Measurements from ENCODE around the gene UBQLN4. TPM values are rescaled to one million over a fixed set of nuclear protein-coding genes. Genes with fewer than 3 reads are reported as not detected.

Gene UBQLN4
- total RNA-seq, 1 donor from 2014 or later = 36.4 TPM

DNA sequence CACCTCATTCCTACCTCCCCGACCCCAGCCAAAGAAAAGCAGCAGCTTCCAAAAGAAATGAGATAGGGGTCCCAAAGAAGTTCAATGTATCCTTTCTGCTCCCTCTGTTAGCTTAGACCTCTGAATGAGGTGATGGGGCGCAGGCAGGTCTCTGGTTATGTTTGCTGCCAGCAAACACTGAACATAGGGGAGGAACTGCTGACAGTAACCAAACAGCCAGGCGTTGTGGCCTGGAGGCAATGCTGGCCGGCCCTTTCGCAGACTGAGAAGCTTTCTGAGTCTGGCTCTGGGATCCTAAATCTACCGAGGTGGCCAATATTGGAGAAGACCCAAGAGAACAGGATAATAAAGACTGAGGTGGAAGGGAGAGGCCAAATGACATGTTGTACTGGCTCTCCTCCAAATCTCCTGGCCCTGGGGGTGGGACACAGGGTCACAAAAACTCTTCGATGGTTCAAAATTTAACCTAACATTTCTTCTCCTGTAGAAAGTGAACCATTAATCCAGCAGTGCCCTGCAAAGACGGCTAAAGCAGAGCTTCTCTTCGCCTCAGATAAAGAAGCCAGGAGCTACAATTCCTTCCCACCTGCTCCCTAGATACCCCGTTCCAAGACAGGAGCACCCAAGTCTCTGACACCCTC, 52.5 kb downstream of the UBQLN4 start:
- Mint-ChIP-seq H3K27ac (ENCODE audit: unreplicated experiment) (no peak overlapping the region), H3K4me3 (ENCODE audit: unreplicated experiment) (no peak overlapping the region), H3K9me3 (ENCODE audit: unreplicated experiment) (no peaks in the 10 kb centered on the region), H3K4me1 (ENCODE audit: unreplicated experiment) (peaks cover 3% of the 10 kb centered on the region), H3K36me3 (ENCODE audit: unreplicated experiment) (no peaks in the 10 kb centered on the region), H3K27me3 (ENCODE audit: unreplicated experiment) (no peaks in the 10 kb centered on the region)
- DNase-seq (ENCODE audit: extremely low spot score, unreplicated experiment) = no peak
- TF ChIP-seq, protein P1, sequence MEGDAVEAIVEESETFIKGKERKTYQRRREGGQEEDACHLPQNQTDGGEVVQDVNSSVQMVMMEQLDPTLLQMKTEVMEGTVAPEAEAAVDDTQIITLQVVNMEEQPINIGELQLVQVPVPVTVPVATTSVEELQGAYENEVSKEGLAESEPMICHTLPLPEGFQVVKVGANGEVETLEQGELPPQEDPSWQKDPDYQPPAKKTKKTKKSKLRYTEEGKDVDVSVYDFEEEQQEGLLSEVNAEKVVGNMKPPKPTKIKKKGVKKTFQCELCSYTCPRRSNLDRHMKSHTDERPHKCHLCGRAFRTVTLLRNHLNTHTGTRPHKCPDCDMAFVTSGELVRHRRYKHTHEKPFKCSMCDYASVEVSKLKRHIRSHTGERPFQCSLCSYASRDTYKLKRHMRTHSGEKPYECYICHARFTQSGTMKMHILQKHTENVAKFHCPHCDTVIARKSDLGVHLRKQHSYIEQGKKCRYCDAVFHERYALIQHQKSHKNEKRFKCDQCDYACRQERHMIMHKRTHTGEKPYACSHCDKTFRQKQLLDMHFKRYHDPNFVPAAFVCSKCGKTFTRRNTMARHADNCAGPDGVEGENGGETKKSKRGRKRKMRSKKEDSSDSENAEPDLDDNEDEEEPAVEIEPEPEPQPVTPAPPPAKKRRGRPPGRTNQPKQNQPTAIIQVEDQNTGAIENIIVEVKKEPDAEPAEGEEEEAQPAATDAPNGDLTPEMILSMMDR (IDR thresholded peaks at IDR 0.05) = no peak

DNA sequence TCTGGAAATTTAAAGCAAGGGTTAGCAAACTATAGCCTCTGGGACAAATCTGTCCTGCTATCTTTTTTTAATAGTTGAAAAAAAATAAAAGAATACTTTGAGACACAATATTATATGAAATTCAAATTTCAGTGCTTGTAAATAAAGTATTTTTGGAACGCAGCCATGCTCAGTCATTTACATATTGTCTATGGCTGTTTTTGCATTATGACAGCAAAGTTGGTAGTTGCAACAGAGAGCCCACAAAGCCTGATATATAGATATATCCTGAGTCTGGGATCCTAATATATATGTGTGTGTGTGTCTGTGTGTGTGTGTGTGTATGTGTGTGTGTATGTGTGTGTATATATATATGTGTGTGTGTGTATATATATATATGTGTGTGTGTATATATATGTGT, 53.6 kb downstream of the UBQLN4 start:
- peaks cover 3% of the 10 kb centered on the region for H3K4me1 Mint-ChIP-seq (ENCODE audit: unreplicated experiment)
- H3K27ac Mint-ChIP-seq (ENCODE audit: unreplicated experiment) = no peak overlapping the region
- H3K9me3 Mint-ChIP-seq (ENCODE audit: unreplicated experiment) = no peaks in the 10 kb centered on the region
- TF ChIP-seq, protein P1 (IDR thresholded peaks at IDR 0.05) = no peak
- no peak overlapping the region for H3K4me3 Mint-ChIP-seq (ENCODE audit: unreplicated experiment)
- no peaks in the 10 kb centered on the region for H3K36me3 Mint-ChIP-seq (ENCODE audit: unreplicated experiment)
- no peak for DNase-seq (ENCODE audit: extremely low spot score, unreplicated experiment)
- no peaks in the 10 kb centered on the region for H3K27me3 Mint-ChIP-seq (ENCODE audit: unreplicated experiment)

- Mint-ChIP-seq H3K9me3 (ENCODE audit: unreplicated experiment) (no peaks in the 10 kb centered on the region), H3K4me3 (ENCODE audit: unreplicated experiment) (no peak overlapping the region), H3K36me3 (ENCODE audit: unreplicated experiment) (no peaks in the 10 kb centered on the region), H3K4me1 (ENCODE audit: unreplicated experiment) (no peaks in the 10 kb centered on the region), H3K27me3 (ENCODE audit: unreplicated experiment) (no peaks in the 10 kb centered on the region), H3K27ac (ENCODE audit: unreplicated experiment) (no peak overlapping the region)
- DNase-seq (ENCODE audit: extremely low spot score, unreplicated experiment) = no peak
- TF ChIP-seq, protein P1 (IDR thresholded peaks at IDR 0.05) = no peak
Observed at GRCh38 chr1:155996166-155996565, 57.4 kb downstream of the UBQLN4 start.

DNA sequence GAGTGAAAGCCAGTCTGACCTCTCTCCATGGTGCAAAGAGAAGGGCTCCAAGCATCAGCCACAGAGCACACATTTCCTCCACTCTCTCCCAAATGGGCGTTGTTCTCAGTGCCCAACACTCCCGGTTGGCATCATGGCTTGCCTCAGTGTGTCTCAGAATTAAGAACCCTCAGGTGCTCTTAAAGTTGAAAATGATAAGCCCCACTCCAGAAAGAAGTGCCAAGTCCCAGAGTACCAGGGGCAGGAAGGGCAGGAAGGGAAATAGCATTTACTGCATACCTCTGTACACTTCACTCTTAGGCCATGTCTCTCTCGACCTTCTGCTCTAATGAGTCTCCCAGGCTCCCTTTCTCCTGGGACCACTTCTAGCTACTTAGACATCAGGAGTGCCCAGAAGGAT, 60.0 kb downstream of the UBQLN4 start:
- H3K36me3 Mint-ChIP-seq (ENCODE audit: unreplicated experiment) = no peaks in the 10 kb centered on the region
- TF ChIP-seq, protein P1 (IDR thresholded peaks at IDR 0.05) = no peak
- DNase-seq (ENCODE audit: extremely low spot score, unreplicated experiment) = no peak
- H3K4me3 Mint-ChIP-seq (ENCODE audit: unreplicated experiment) = no peak overlapping the region
- no peaks in the 10 kb centered on the region for H3K27me3 Mint-ChIP-seq (ENCODE audit: unreplicated experiment)
- H3K27ac Mint-ChIP-seq (ENCODE audit: unreplicated experiment) = no peak overlapping the region
- H3K4me1 Mint-ChIP-seq (ENCODE audit: unreplicated experiment) = peaks cover 7% of the 10 kb centered on the region
- H3K9me3 Mint-ChIP-seq (ENCODE audit: unreplicated experiment) = no peaks in the 10 kb centered on the region

DNA sequence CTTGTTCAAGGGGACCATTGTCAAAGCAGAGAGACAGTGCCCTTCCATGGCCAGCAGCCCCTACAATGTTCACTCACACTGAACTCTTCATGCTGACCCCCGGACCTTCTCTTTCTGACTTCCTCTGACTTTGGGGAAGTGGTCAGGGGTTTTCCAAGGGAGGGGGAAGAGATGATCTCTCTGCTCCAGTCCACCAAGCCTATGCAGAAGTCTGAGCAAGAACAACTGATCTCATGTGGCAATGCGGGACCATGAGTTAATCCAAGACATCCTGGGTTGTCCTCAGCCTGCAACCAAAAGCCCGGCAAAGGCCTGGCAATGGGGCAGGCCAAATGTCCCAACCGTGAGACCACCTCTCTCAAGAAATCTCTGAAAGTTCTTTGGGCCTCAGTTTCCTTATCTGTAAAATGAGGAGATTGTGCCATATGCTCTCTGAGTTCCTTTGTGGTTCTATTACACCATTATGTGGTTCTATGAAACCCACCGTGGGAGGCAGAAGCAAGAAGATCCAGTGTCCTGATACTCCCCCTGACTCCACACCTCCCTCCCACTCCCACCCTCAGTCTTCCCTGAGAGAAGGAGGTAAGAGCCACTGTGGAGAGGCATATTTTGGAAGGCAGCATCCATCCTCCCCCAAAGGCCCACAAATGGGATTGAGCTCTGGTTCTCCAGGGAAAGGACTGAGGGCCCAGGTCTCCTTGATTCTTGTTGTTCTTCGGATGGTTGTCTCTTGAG, 63.4 kb downstream of the UBQLN4 start:
- no peaks in the 10 kb centered on the region for H3K36me3 Mint-ChIP-seq (ENCODE audit: unreplicated experiment)
- no peaks in the 10 kb centered on the region for H3K27me3 Mint-ChIP-seq (ENCODE audit: unreplicated experiment)
- TF ChIP-seq, protein P1 (IDR thresholded peaks at IDR 0.05) = no peak
- peaks cover 7% of the 10 kb centered on the region for H3K4me1 Mint-ChIP-seq (ENCODE audit: unreplicated experiment)
- H3K9me3 Mint-ChIP-seq (ENCODE audit: unreplicated experiment) = no peaks in the 10 kb centered on the region
- H3K27ac Mint-ChIP-seq (ENCODE audit: unreplicated experiment) = no peak overlapping the region
- DNase-seq (ENCODE audit: extremely low spot score, unreplicated experiment) = no peak
- H3K4me3 Mint-ChIP-seq (ENCODE audit: unreplicated experiment) = no peak overlapping the region
